HFFc6 (cell line): ENCODE results near the gene AUTS2. TPM values are rescaled to one million over a fixed set of nuclear protein-coding genes. Genes with fewer than 3 reads are reported as not detected.

ENCODE experiments used
- DNase-seq: peaks from one replicate; pipeline ENCODE4 v3.0.0-alpha.2; 2018
- H3K27ac Mint-ChIP-seq: 2 replicates; pipeline ENCODE4 v1.8.0; 2020; ENCODE audit warnings: mild to moderate bottlenecking, mixed read lengths
- H3K27me3 Mint-ChIP-seq: 2 replicates; pipeline ENCODE4 v1.8.0; 2021; ENCODE audit warnings: mild to moderate bottlenecking, moderate library complexity, mixed read lengths; ENCODE audit not compliant: insufficient read depth
- H3K36me3 Mint-ChIP-seq: 2 replicates; pipeline ENCODE4 v1.8.0; 2021; ENCODE audit warnings: low read depth, mixed read lengths
- H3K4me1 Mint-ChIP-seq: 2 replicates; pipeline ENCODE4 v1.8.0; 2020; ENCODE audit warnings: low read depth, mixed read lengths
- H3K4me3 Mint-ChIP-seq: 2 replicates; pipeline ENCODE4 v1.8.0; 2020; ENCODE audit warnings: mild to moderate bottlenecking, moderate library complexity, mixed read lengths
- H3K9me3 Mint-ChIP-seq: 2 replicates; pipeline ENCODE4 v1.8.0; 2020; ENCODE audit warnings: mild to moderate bottlenecking, mixed read lengths
- CTCF ChIP-seq: fragments of 200-600 bp; sonication (generic); IDR thresholded peaks from 2 replicates; pipeline ENCODE4 v1.5.0; 2021; ENCODE audit warnings: antibody characterized with exemption, mild to moderate bottlenecking
- total RNA-seq, 6 experiments: library from RNA; stranded (reverse); fragmentation: NEBNext Ultra II Directional; extraction: Animal tissue kit (Norgen Biotek cat#: 25700); gene quantifications; 2 replicates in 1 of 6; 3 replicates in 5 of 6; pipeline ENCODE4 v1.2.3, GENCODE V29; 2021

The AUTS2 gene
- total RNA-seq, 6 experiments from 2014 or later = 0.02 to 0.19 (median 0.16) TPM; not detected in 2

GRCh38 chr7:69653806-69654205 is 55.5 kb downstream of the AUTS2 start:
- Mint-ChIP-seq H3K9me3 (peaks cover 21% of the 10 kb centered on the region), H3K4me3 (no peak overlapping the region), H3K4me1 (no peaks in the 10 kb centered on the region), H3K27ac (no peak overlapping the region), H3K36me3 (peaks cover 6% of the 10 kb centered on the region), H3K27me3 (peaks cover 3% of the 10 kb centered on the region; the same call in 1 of the 2 replicates)
- no peak for TF ChIP-seq CTCF
- no peak for DNase-seq

- Mint-ChIP-seq H3K4me3 (no peak overlapping the region), H3K27ac (no peak overlapping the region), H3K9me3 (peaks cover 20% of the 10 kb centered on the region), H3K36me3 (peaks cover 6% of the 10 kb centered on the region), H3K27me3 (peaks cover 3% of the 10 kb centered on the region; the same call in 1 of the 2 replicates), H3K4me1 (no peaks in the 10 kb centered on the region)
- no peak for TF ChIP-seq CTCF
- DNase-seq = no peak
Measured at GRCh38 chr7:69654381-69654780, 56.1 kb downstream of the AUTS2 start.

GRCh38 chr7:69654849-69655707 is 56.8 kb downstream of the AUTS2 start:
- H3K9me3 Mint-ChIP-seq = peaks cover 25% of the 10 kb centered on the region
- H3K36me3 Mint-ChIP-seq = peaks cover 6% of the 10 kb centered on the region
- H3K4me3 Mint-ChIP-seq = no peak overlapping the region
- DNase-seq = no peak
- no peak overlapping the region for H3K27ac Mint-ChIP-seq
- no peaks in the 10 kb centered on the region for H3K4me1 Mint-ChIP-seq
- no peak for TF ChIP-seq CTCF
- H3K27me3 Mint-ChIP-seq = peaks cover 3% of the 10 kb centered on the region; the same call in 1 of the 2 replicates

GRCh38 chr7:69656077-69656476 is 57.8 kb downstream of the AUTS2 start:
- Mint-ChIP-seq H3K27me3 (peaks cover 3% of the 10 kb centered on the region; the same call in 1 of the 2 replicates), H3K4me3 (no peak overlapping the region), H3K4me1 (no peaks in the 10 kb centered on the region), H3K9me3 (peaks cover 35% of the 10 kb centered on the region), H3K36me3 (peaks cover 6% of the 10 kb centered on the region), H3K27ac (no peak overlapping the region)
- no peak for DNase-seq
- no peak for TF ChIP-seq CTCF

GRCh38 chr7:69656890-69657289 is 58.6 kb downstream of the AUTS2 start:
- no peak for TF ChIP-seq CTCF
- Mint-ChIP-seq H3K9me3 (peaks cover 36% of the 10 kb centered on the region), H3K36me3 (peaks cover 6% of the 10 kb centered on the region), H3K27me3 (peaks cover 3% of the 10 kb centered on the region; the same call in 1 of the 2 replicates), H3K4me3 (no peak overlapping the region), H3K4me1 (no peaks in the 10 kb centered on the region), H3K27ac (no peak overlapping the region)
- DNase-seq = no peak
